K562 (cell line): Measurements from ENCODE around the gene PARD6B. TPM values are rescaled to one million over a fixed set of nuclear protein-coding genes. Genes with fewer than 3 reads are reported as not detected.

Source experiments
- BRF1 ChIP-seq: IDR thresholded peaks from 3 replicates; pipeline ENCODE4 v1.6.1; 2011; ENCODE audit warnings: borderline replicate concordance, mild to moderate bottlenecking; ENCODE audit not compliant: insufficient read length; ENCODE audit errors: extremely low read depth
- CGGBP1 ChIP-seq: fragments of 250-450 bp; sonication (Bioruptor Pico); IDR thresholded peaks from 2 replicates; pipeline ENCODE4 v1.9.0; 2021; ENCODE audit warnings: mild to moderate bottlenecking
- CREB5 ChIP-seq: fragments of 250-450 bp; sonication (Bioruptor Pico); IDR thresholded peaks from 2 replicates; pipeline ENCODE4 v1.5.0; 2020; ENCODE audit warnings: mild to moderate bottlenecking
- DACH1 ChIP-seq: fragments of 450-650 bp; IDR thresholded peaks from 2 replicates; pipeline ENCODE4 v1.6.1; 2018; ENCODE audit not compliant: partially characterized antibody
- DIDO1 ChIP-seq: fragments of 450-650 bp; IDR thresholded peaks from 2 replicates; pipeline ENCODE4 v1.6.1; 2016; ENCODE audit warnings: low read depth, missing biosample characterization, missing genetic modification characterization
- E2F3 ChIP-seq: fragments of 250-450 bp; sonication (Bioruptor Pico); IDR thresholded peaks from 2 replicates; pipeline ENCODE4 v1.4.0; 2020; ENCODE audit warnings: mild to moderate bottlenecking
- ETV6 ChIP-seq, 3 experiments: fragments of 150-350 bp in 1 of 3; sonication (generic) in 1 of 3; formaldehyde crosslinking in 1 of 3; IDR thresholded peaks; 2 replicates each; pipeline versions ENCODE4 v1.6.1 to v1.8.0; 2014 to 2022; ENCODE audit warnings: borderline replicate concordance in 2 of 3, low read depth in 2 of 3, antibody characterized with exemption in 1 of 3, low read length in 1 of 3, mild to moderate bottlenecking in 1 of 3, missing genetic modification reagents in 1 of 3
- HMGN3 ChIP-seq: IDR thresholded peaks from 2 replicates; pipeline ENCODE4 v1.6.1; 2011; ENCODE audit warnings: borderline replicate concordance, low read depth, mild to moderate bottlenecking, mixed read lengths, low read length; ENCODE audit not compliant: insufficient read length; ENCODE audit errors: extremely low read depth
- HNRNPLL ChIP-seq: fragments of 200-400 bp; formaldehyde crosslinking; IDR thresholded peaks from 2 replicates; pipeline ENCODE4 v1.6.1; 2017; ENCODE audit warnings: low read length, low read depth, mild to moderate bottlenecking; ENCODE audit not compliant: poor library complexity, severe bottlenecking
- NCOR1 ChIP-seq: fragments of 450-650 bp; IDR thresholded peaks from 2 replicates; pipeline ENCODE4 v1.6.1; 2016; ENCODE audit warnings: mild to moderate bottlenecking, moderate library complexity
- RBM15 ChIP-seq: fragments of 200-400 bp; formaldehyde crosslinking; IDR thresholded peaks from 2 replicates; pipeline ENCODE4 v1.6.1; 2018; ENCODE audit warnings: mild to moderate bottlenecking, low read length, moderate library complexity; ENCODE audit not compliant: insufficient read depth
- STAG1 ChIP-seq: sonication (generic); formaldehyde crosslinking; IDR thresholded peaks from 2 replicates; pipeline ENCODE4 v1.5.0; 2020; ENCODE audit warnings: missing genetic modification reagents, borderline replicate concordance
- ZBTB11 ChIP-seq, 3 experiments: fragments of 200-800 bp in 1 of 3; fragments of 250-450 bp in 1 of 3; fragments of 450-650 bp in 1 of 3; sonication (Bioruptor Pico) in 1 of 3; sonication (Bioruptor generic) in 1 of 3; formaldehyde crosslinking in 1 of 3; IDR thresholded peaks; 2 replicates each; pipeline versions ENCODE4 v1.6.1 to v1.8.0; 2016 to 2022; ENCODE audit warnings: mild to moderate bottlenecking in 2 of 3, missing genetic modification characterization in 2 of 3, missing compliant biosample characterization in 1 of 3, moderate library complexity in 1 of 3
- ZBTB2 ChIP-seq: fragments of 450-650 bp; IDR thresholded peaks from 2 replicates; pipeline ENCODE4 v1.6.1; 2016; ENCODE audit warnings: antibody characterized with exemption
- ZFPM2 ChIP-seq: fragments of 250-450 bp; sonication (Bioruptor Pico); IDR thresholded peaks from 2 replicates; pipeline ENCODE4 v1.5.1; 2022; ENCODE audit warnings: mild to moderate bottlenecking
- ZNF134 ChIP-seq: fragments of 250-450 bp; sonication (Bioruptor Pico); conservative IDR thresholded peaks from 2 replicates; pipeline ENCODE4 v1.4.0; 2020
- ZNF140 ChIP-seq: fragments of 250-450 bp; sonication (Bioruptor Pico); IDR thresholded peaks from 2 replicates; pipeline ENCODE4 v1.8.0; 2021; ENCODE audit warnings: moderate library complexity, mild to moderate bottlenecking, inconsistent platforms
- ZNF695 ChIP-seq: fragments of 450-650 bp; formaldehyde crosslinking; IDR thresholded peaks from 2 replicates; pipeline ENCODE4 v1.4.0; 2020; ENCODE audit warnings: mild to moderate bottlenecking, moderate library complexity
- ZNF785 ChIP-seq: fragments of 250-450 bp; sonication (Bioruptor Pico); IDR thresholded peaks from 2 replicates; pipeline ENCODE4 v1.4.0; 2020; ENCODE audit warnings: mild to moderate bottlenecking
- polyA plus RNA-seq, 8 experiments: library from polyadenylated mRNA; depleted of rRNA in 4 of 8; stranded (reverse) in 5 of 8; unstranded in 3 of 8; fragments of >200 nt; fragmentation: Nextera tagmentation in 2 of 8; fragmentation: Illumina TruSeq in 1 of 8; extraction: Ambion mirVana in 2 of 8; extraction: Trizol in 1 of 8; gene quantifications; 2 replicates each; pipeline versions ENCODE4 v1.2.1 to v1.2.3, GENCODE V29; 2011 to 2014; ENCODE audit warnings: inconsistent platforms in 1 of 8, missing spikeins in 1 of 8
- total RNA-seq, 7 experiments: library from RNA; depleted of rRNA in 6 of 7; stranded (reverse); fragments of >200 nt in 6 of 7; fragmentation: Illumina TruSeq in 2 of 7; extraction: Trizol in 2 of 7; gene quantifications; 2 replicates each; pipeline versions ENCODE4 v1.2.1 to v1.2.3, GENCODE V29; 2011 to 2021; ENCODE audit warnings: low replicate concordance in 1 of 7

PARD6B gene
- total and polyA plus RNA-seq, 9 of the 15 experiments (the other 6 are each of a cell fraction or from before 2014, with no cell fraction given), result 1.7 to 12.3 (median 5.5) TPM

GRCh38 chr20:50737352-50737751 lies 6.0 kb downstream of the PARD6B start (continued):
- TF ChIP-seq ZNF140 (CRISPR knock-in tag), result no peak
- no peak for TF ChIP-seq RBM15
- TF ChIP-seq STAG1 (CRISPR knock-in tag), result no peak
- no peak for TF ChIP-seq CGGBP1 (CRISPR knock-in tag)
- no peak for TF ChIP-seq BRF1
- TF ChIP-seq ZBTB11 (CRISPR knock-in tag; IDR thresholded peaks at IDR 0.05), result peak in 1 of 3 experiments; percentile 70; a peak in 2 of 6 replicates
- no peak for TF ChIP-seq DACH1
- no peak for TF ChIP-seq HNRNPLL
- TF ChIP-seq CREB5, result no peak
- TF ChIP-seq ZNF134 (CRISPR knock-in tag), result no peak
- TF ChIP-seq ETV6 (IDR thresholded peaks at IDR 0.05; ENCODE audit: borderline replicate concordance in 1 of 2, low read depth in 2 of 2, low read length in 1 of 2), result no peak
- no peak for TF ChIP-seq ETV6 (CRISPR knock-in tag; IDR thresholded peaks at IDR 0.05; ENCODE audit: borderline replicate concordance)
- no peak for TF ChIP-seq ZNF695 (CRISPR knock-in tag)
- TF ChIP-seq ZBTB2, result no peak
- no peak for TF ChIP-seq DIDO1 (tag)
- TF ChIP-seq HMGN3, result no peak
- no peak for TF ChIP-seq NCOR1
- no peak for TF ChIP-seq ZFPM2 (CRISPR knock-in tag)
- no peak for TF ChIP-seq ZNF785 (CRISPR knock-in tag)
- TF ChIP-seq E2F3, result no peak
